HEK293 (cell line): ENCODE data around the gene C5orf34.
"Not testable (repeated sequence)": the region's sequence is repeated elsewhere in the genome, so short reads cannot be mapped to it uniquely, and the experiment has no call there.

Source experiments
- CTCF ChIA-PET: fragments of 350-600 bp; formaldehyde crosslinking; extraction: SDS; loops from one replicate; lab custom pipeline; 2021; ENCODE audit warnings: antibody characterized with exemption; lab: Yijun Ruan, JAX
- POLR2A ChIA-PET: fragments of 300-600 bp; formaldehyde crosslinking; extraction: SDS; loops from one replicate; lab custom pipeline; 2020; ENCODE audit warnings: antibody characterized with exemption, inconsistent platforms; lab: Yijun Ruan, JAX
- H3K27ac ChIP-seq: fragments of 200-500 bp; sonication (Bioruptor generic); 2 replicates; pipeline ENCODE4 v1.5.1; 2014; ENCODE audit warnings: low read depth, low read length, control low read depth, inconsistent platforms; ENCODE audit errors: extremely low read depth
- H3K36me3 ChIP-seq, 2 experiments: fragments of 200-500 bp in 1 of 2; sonication (Bioruptor generic) in 1 of 2; 1 replicate in 1 of 2; 2 replicates in 1 of 2; pipeline ENCODE4 v1.5.1; 2014 to 2017; ENCODE audit warnings: inconsistent platforms in 2 of 2, low read length in 2 of 2; ENCODE audit not compliant: control insufficient read depth in 2 of 2, insufficient read depth in 1 of 2
- H3K4me1 ChIP-seq: fragments of 200-500 bp; sonication (Bioruptor generic); 2 replicates; pipeline ENCODE4 v1.5.1; 2014; ENCODE audit warnings: mild to moderate bottlenecking, low read length, inconsistent platforms; ENCODE audit not compliant: control insufficient read depth, insufficient read depth
- H3K4me3 ChIP-seq: 2 replicates; pipeline ENCODE4 v1.5.1; 2011; ENCODE audit warnings: low read depth, mild to moderate bottlenecking, control low read depth, low read length, moderate library complexity
- H3K9me3 ChIP-seq: fragments of 200-500 bp; sonication (Bioruptor generic); 2 replicates; pipeline ENCODE4 v1.5.1; 2014; ENCODE audit warnings: low read depth, low read length, inconsistent platforms; ENCODE audit not compliant: control insufficient read depth, insufficient read depth
- AEBP2 ChIP-seq: fragments of 450-650 bp; formaldehyde crosslinking; IDR thresholded peaks from 2 replicates; pipeline ENCODE4 v1.5.1; 2016; ENCODE audit warnings: missing biosample characterization, missing genetic modification characterization, borderline replicate concordance
- HOXA7 ChIP-seq: sonication (generic); formaldehyde crosslinking; IDR thresholded peaks from 2 replicates; pipeline ENCODE4 v1.8.1; 2022; ENCODE audit warnings: missing genetic modification reagents, borderline replicate concordance
- HOXD13 ChIP-seq: sonication (generic); formaldehyde crosslinking; IDR thresholded peaks from 2 replicates; pipeline ENCODE4 v1.8.0; 2022; ENCODE audit warnings: missing genetic modification reagents, borderline replicate concordance
- KLF9 ChIP-seq: fragments of 450-650 bp; formaldehyde crosslinking; IDR thresholded peaks from 2 replicates; pipeline ENCODE4 v1.5.1; 2016; ENCODE audit warnings: missing biosample characterization, missing genetic modification characterization, low read depth
- MYNN ChIP-seq: fragments of 450-650 bp; formaldehyde crosslinking; IDR thresholded peaks from 2 replicates; pipeline ENCODE4 v1.5.1; 2016; ENCODE audit warnings: missing biosample characterization, missing genetic modification characterization, borderline replicate concordance
- OVOL3 ChIP-seq: fragments of 450-650 bp; formaldehyde crosslinking; IDR thresholded peaks from 2 replicates; pipeline ENCODE4 v1.5.1; 2016; ENCODE audit warnings: missing biosample characterization, missing genetic modification characterization
- SCRT1 ChIP-seq: fragments of 450-650 bp; formaldehyde crosslinking; IDR thresholded peaks from 2 replicates; pipeline ENCODE4 v1.5.1; 2016; ENCODE audit warnings: missing biosample characterization, missing genetic modification characterization, borderline replicate concordance
- SP2 ChIP-seq: fragments of 450-650 bp; formaldehyde crosslinking; IDR thresholded peaks from 2 replicates; pipeline ENCODE4 v1.5.1; 2016; ENCODE audit warnings: missing biosample characterization, missing genetic modification characterization
- SP3 ChIP-seq: fragments of 450-650 bp; formaldehyde crosslinking; IDR thresholded peaks from 2 replicates; pipeline ENCODE4 v1.5.1; 2016; ENCODE audit warnings: missing biosample characterization, missing genetic modification characterization
- SP7 ChIP-seq: fragments of 450-650 bp; formaldehyde crosslinking; IDR thresholded peaks from 2 replicates; pipeline ENCODE4 v1.5.1; 2016; ENCODE audit warnings: missing biosample characterization, missing genetic modification characterization
- YY1 ChIP-seq: fragments of 450-650 bp; formaldehyde crosslinking; IDR thresholded peaks from 2 replicates; pipeline ENCODE4 v1.5.1; 2018; ENCODE audit warnings: missing biosample characterization, missing genetic modification characterization
- ZBTB20 ChIP-seq: fragments of 450-650 bp; formaldehyde crosslinking; IDR thresholded peaks from 2 replicates; pipeline ENCODE4 v1.5.1; 2016; ENCODE audit warnings: missing biosample characterization, missing genetic modification characterization
- ZEB2 ChIP-seq: fragments of 450-650 bp; formaldehyde crosslinking; IDR thresholded peaks from 2 replicates; pipeline ENCODE4 v1.5.1; 2016; ENCODE audit warnings: missing biosample characterization, missing genetic modification characterization
- ZNF133 ChIP-seq: fragments of 450-650 bp; formaldehyde crosslinking; IDR thresholded peaks from 2 replicates; pipeline ENCODE4 v1.5.1; 2016; ENCODE audit warnings: missing biosample characterization, missing genetic modification characterization
- ZNF23 ChIP-seq: fragments of 450-650 bp; formaldehyde crosslinking; IDR thresholded peaks from 2 replicates; pipeline ENCODE4 v1.5.1; 2016; ENCODE audit warnings: missing biosample characterization, missing genetic modification characterization, borderline replicate concordance
- ZNF302 ChIP-seq: fragments of 450-650 bp; formaldehyde crosslinking; IDR thresholded peaks from 2 replicates; pipeline ENCODE4 v1.5.1; 2016; ENCODE audit warnings: missing biosample characterization, missing genetic modification characterization, low read depth
- ZNF350 ChIP-seq: fragments of 450-650 bp; formaldehyde crosslinking; IDR thresholded peaks from 2 replicates; pipeline ENCODE4 v1.5.0; 2017; ENCODE audit warnings: missing biosample characterization, mild to moderate bottlenecking, missing genetic modification characterization
- ZNF366 ChIP-seq: fragments of 450-650 bp; formaldehyde crosslinking; conservative IDR thresholded peaks from 2 replicates; pipeline ENCODE4 v1.5.1; 2016; ENCODE audit warnings: missing biosample characterization, missing genetic modification characterization
- ZNF391 ChIP-seq: fragments of 450-650 bp; formaldehyde crosslinking; IDR thresholded peaks from 2 replicates; pipeline ENCODE4 v1.5.1; 2016; ENCODE audit warnings: low read depth, missing biosample characterization, missing genetic modification characterization, borderline replicate concordance
- ZNF600 ChIP-seq: fragments of 450-650 bp; formaldehyde crosslinking; IDR thresholded peaks from 2 replicates; pipeline ENCODE4 v1.5.1; 2016; ENCODE audit warnings: missing biosample characterization, missing genetic modification characterization
- ZNF629 ChIP-seq: fragments of 450-650 bp; formaldehyde crosslinking; IDR thresholded peaks from 2 replicates; pipeline ENCODE4 v1.5.1; 2017; ENCODE audit warnings: missing biosample characterization, missing genetic modification characterization
- ZNF664 ChIP-seq: fragments of 450-650 bp; formaldehyde crosslinking; IDR thresholded peaks from 2 replicates; pipeline ENCODE4 v1.5.1; 2016; ENCODE audit warnings: missing biosample characterization, missing genetic modification characterization
- ZNF76 ChIP-seq: fragments of 450-650 bp; formaldehyde crosslinking; IDR thresholded peaks from 2 replicates; pipeline ENCODE4; 2016; ENCODE audit warnings: low read depth, missing biosample characterization, missing genetic modification characterization, borderline replicate concordance
- TF ChIP-seq, protein P1 (sequence below): fragments of 450-650 bp; formaldehyde crosslinking; IDR thresholded peaks from 2 replicates; pipeline ENCODE4 v1.5.1; 2016; ENCODE audit warnings: missing biosample characterization, missing genetic modification characterization
- TF ChIP-seq, protein P2 (sequence below): fragments of 450-650 bp; formaldehyde crosslinking; IDR thresholded peaks from 2 replicates; pipeline ENCODE4 v1.5.1; 2016; ENCODE audit warnings: missing biosample characterization, missing genetic modification characterization
- TF ChIP-seq, protein P3 (sequence below): fragments of 450-650 bp; formaldehyde crosslinking; optimal IDR thresholded peaks from 2 replicates; pipeline ENCODE3; 2016; ENCODE audit warnings: missing biosample characterization, mild to moderate bottlenecking, missing genetic modification characterization

Gene C5orf34

DNA sequence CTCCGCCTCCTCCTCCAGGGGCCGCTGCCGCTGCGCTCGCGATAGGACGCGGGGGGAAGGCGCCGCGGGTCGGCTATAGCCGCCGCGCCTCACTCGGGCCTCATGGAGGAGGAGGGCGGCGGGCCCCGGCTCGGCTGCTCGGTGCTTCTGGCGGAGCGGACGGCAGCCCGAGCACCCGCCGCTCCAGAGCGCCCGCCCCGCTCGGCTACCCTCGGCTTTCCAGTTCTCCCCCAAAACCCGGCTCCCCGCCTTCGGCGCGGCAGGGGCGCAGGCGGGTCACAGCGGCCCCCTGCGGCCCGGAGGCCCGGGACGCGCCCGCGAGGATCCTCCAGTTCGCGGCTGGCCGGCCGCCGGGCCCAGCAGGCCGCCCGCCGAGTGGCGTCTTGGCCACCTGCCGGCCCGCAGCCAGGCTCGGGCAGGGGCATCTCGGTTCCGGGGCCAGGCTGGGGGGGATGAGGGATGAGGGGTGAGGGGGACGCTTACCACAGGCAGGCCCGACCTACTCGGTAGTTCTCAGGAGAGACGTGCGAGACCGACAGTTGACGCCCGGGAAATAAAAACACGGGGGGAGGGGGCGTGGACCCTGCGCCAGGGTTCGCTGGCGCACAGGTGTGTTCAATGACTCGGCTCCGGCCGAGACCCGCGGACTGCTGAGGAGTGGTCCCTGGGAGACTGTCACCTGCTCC, 42.1 kb upstream of the C5orf34 start, which contains the start of gene PAIP1 (continued):
- TF ChIP-seq ZNF366 (tag by site-specific recombination) (no peak), ZNF133 (tag by site-specific recombination) (no peak), ZNF391 (tag by site-specific recombination) (no peak), MYNN (tag by site-specific recombination) (no peak), HOXA7 (CRISPR knock-in tag) (no peak), ZNF23 (tag by site-specific recombination) (no peak)

DNA sequence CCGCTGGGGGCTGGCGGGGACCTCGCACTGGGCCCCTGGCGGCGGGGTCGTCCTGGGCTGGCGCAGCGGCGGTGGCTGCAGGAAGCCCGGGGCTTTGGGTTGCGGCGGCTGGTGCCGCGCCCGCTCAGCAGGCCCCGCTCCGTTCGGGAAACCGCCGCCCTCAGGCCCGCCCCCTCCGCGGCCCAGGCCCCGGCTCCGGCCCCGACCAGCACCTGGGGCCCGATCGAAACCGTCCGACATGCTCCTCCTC, 41.6 kb upstream of the C5orf34 start:
- TF ChIP-seq SP3 (tag by site-specific recombination) (peak; percentile 57; the same call in 1 of the 2 replicates), YY1 (tag by site-specific recombination) (0 out of 2 replicates have a peak, but pooled peaks have one; percentile 45), SP2 (tag by site-specific recombination) (peak; percentile 65), KLF9 (tag by site-specific recombination) (peak; percentile 14; the same call in 1 of the 2 replicates), ZNF76 (peak; percentile 56; the same call in 1 of the 2 replicates), ZNF600 (tag by site-specific recombination) (0 out of 2 replicates have a peak, but pooled peaks have one; percentile 2)
- POLR2A ChIA-PET: interaction anchor here (1.6 to 2.3 kb wide), 2 partner anchors 46 to 72 kb away, joined by 6 to 15 read pairs; partner anchors contain the start of genes NNT and TMEM267
- CTCF ChIA-PET: interaction anchor here (0.6 to 2.4 kb wide), 2 partner anchors 74 to 103 kb away, joined by 3 to 12 read pairs; no protein-coding TSS in a partner anchor
- H3K9me3 ChIP-seq: not testable (repeated sequence)
- Histone ChIP-seq H3K4me3 (peak overlapping the region; percentile 100), H3K27ac (peak overlapping the region; percentile 97), H3K36me3 (peaks cover 34 to 38% of the 10 kb centered on the region in 2 experiments), H3K4me1 (peaks cover 18% of the 10 kb centered on the region; the same call in 1 of the 2 replicates)

- ChIA-PET CTCF (interaction anchor here (0.6 to 2.4 kb wide), 4 partner anchors 32 to 170 kb away, joined by 3 to 12 read pairs (median 4); no protein-coding TSS in a partner anchor), POLR2A (interaction anchor here (0.8 to 2.3 kb wide), 4 partner anchors 41 to 131 kb away, joined by 3 to 15 read pairs (median 6); partner anchors contain the start of genes C5orf34, NNT and TMEM267)
- peak overlapping the region; percentile 100 for H3K4me3 ChIP-seq
- no peaks in the 10 kb centered on the region for H3K9me3 ChIP-seq
- peak overlapping the region; percentile 97 for H3K27ac ChIP-seq
- peaks cover 18% of the 10 kb centered on the region; the same call in 1 of the 2 replicates for H3K4me1 ChIP-seq
- peaks cover 39 to 42% of the 10 kb centered on the region in 2 experiments for H3K36me3 ChIP-seq
- no peak for TF ChIP-seq ZNF302
- 0 out of 2 replicates have a peak, but pooled peaks have one; percentile 9 for TF ChIP-seq ZNF629 (tag by site-specific recombination)
- TF ChIP-seq, protein P1, sequence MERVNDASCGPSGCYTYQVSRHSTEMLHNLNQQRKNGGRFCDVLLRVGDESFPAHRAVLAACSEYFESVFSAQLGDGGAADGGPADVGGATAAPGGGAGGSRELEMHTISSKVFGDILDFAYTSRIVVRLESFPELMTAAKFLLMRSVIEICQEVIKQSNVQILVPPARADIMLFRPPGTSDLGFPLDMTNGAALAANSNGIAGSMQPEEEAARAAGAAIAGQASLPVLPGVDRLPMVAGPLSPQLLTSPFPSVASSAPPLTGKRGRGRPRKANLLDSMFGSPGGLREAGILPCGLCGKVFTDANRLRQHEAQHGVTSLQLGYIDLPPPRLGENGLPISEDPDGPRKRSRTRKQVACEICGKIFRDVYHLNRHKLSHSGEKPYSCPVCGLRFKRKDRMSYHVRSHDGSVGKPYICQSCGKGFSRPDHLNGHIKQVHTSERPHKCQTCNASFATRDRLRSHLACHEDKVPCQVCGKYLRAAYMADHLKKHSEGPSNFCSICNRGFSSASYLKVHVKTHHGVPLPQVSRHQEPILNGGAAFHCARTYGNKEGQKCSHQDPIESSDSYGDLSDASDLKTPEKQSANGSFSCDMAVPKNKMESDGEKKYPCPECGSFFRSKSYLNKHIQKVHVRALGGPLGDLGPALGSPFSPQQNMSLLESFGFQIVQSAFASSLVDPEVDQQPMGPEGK (tag by site-specific recombination): peak; percentile 61
- TF ChIP-seq ZEB2 (tag by site-specific recombination): peak; percentile 33; the same call in 1 of the 2 replicates
- TF ChIP-seq, protein P2, sequence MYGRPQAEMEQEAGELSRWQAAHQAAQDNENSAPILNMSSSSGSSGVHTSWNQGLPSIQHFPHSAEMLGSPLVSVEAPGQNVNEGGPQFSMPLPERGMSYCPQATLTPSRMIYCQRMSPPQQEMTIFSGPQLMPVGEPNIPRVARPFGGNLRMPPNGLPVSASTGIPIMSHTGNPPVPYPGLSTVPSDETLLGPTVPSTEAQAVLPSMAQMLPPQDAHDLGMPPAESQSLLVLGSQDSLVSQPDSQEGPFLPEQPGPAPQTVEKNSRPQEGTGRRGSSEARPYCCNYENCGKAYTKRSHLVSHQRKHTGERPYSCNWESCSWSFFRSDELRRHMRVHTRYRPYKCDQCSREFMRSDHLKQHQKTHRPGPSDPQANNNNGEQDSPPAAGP: peak; percentile 26; the same call in 1 of the 2 replicates
- 0 out of 2 replicates have a peak, but pooled peaks have one; percentile 31 for TF ChIP-seq HOXD13 (CRISPR knock-in tag)
- no peak for TF ChIP-seq AEBP2 (tag by site-specific recombination)
- TF ChIP-seq, protein P3, sequence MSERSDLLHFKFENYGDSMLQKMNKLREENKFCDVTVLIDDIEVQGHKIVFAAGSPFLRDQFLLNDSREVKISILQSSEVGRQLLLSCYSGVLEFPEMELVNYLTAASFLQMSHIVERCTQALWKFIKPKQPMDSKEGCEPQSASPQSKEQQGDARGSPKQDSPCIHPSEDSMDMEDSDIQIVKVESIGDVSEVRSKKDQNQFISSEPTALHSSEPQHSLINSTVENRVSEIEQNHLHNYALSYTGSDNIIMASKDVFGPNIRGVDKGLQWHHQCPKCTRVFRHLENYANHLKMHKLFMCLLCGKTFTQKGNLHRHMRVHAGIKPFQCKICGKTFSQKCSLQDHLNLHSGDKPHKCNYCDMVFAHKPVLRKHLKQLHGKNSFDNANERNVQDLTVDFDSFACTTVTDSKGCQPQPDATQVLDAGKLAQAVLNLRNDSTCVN (tag by site-specific recombination): peak; percentile 90
- TF ChIP-seq SP7 (tag by site-specific recombination): 0 out of 2 replicates have a peak, but pooled peaks have one; percentile 20
- no peak for TF ChIP-seq ZNF664
- no peak for TF ChIP-seq OVOL3 (tag by site-specific recombination)
- TF ChIP-seq ZBTB20 (tag by site-specific recombination): peak; percentile 97
- no peak for TF ChIP-seq ZNF350
- TF ChIP-seq SCRT1: no peak
Observed at GRCh38 chr5:43555895-43556606, 41.1 kb upstream of the C5orf34 start.
